ENCODE results near the gene SEMA6D.
"Not testable (repeated sequence)": the region's sequence is repeated elsewhere in the genome, so short reads cannot be mapped to it uniquely, and the experiment has no call there.

Gene SEMA6D

GRCh38 chr15:47716516-47716915, 789 bp upstream of the SEMA6D start:
- no peak for DNase-seq (ENCODE audit: low read depth)

- DNase-seq (ENCODE audit: low read depth), result no peak
Measured at GRCh38 chr15:47718497-47719437, 1.5 kb downstream of the SEMA6D start.

- DNase-seq (ENCODE audit: low read depth), result no peak
Measured at GRCh38 chr15:47719730-47720129, 2.4 kb downstream of the SEMA6D start.

GRCh38 chr15:47720555-47720954, 3.2 kb downstream of the SEMA6D start:
- no peak for DNase-seq (ENCODE audit: low read depth)

- no peak for DNase-seq (ENCODE audit: low read depth)
Measured at GRCh38 chr15:47721676-47722075, 4.4 kb downstream of the SEMA6D start.

GRCh38 chr15:47724346-47724745, 7.0 kb downstream of the SEMA6D start:
- DNase-seq (ENCODE audit: low read depth), result no peak

- DNase-seq (ENCODE audit: low read depth), result no peak
Measured at GRCh38 chr15:47725051-47725450, 7.7 kb downstream of the SEMA6D start.

- no peak for DNase-seq (ENCODE audit: low read depth)
Measured at GRCh38 chr15:47725906-47726305, 8.6 kb downstream of the SEMA6D start.

GRCh38 chr15:47726399-47726823, 9.1 kb downstream of the SEMA6D start:
- DNase-seq (ENCODE audit: low read depth), result no peak

- DNase-seq (ENCODE audit: low read depth), result no peak
Measured at GRCh38 chr15:47727137-47727536, 9.8 kb downstream of the SEMA6D start.

GRCh38 chr15:47727676-47728075, 10.4 kb downstream of the SEMA6D start:
- no peak for DNase-seq (ENCODE audit: low read depth)

- no peak for DNase-seq (ENCODE audit: low read depth)
Measured at GRCh38 chr15:47728426-47728825, 11.1 kb downstream of the SEMA6D start.

GRCh38 chr15:47728886-47729285, 11.6 kb downstream of the SEMA6D start:
- DNase-seq (ENCODE audit: low read depth), result no peak

GRCh38 chr15:47731230-47731629, 13.9 kb downstream of the SEMA6D start:
- DNase-seq (ENCODE audit: low read depth), result no peak

GRCh38 chr15:47732248-47732647, 14.9 kb downstream of the SEMA6D start:
- DNase-seq (ENCODE audit: low read depth), result no peak

GRCh38 chr15:47733085-47733484, 15.8 kb downstream of the SEMA6D start:
- no peak for DNase-seq (ENCODE audit: low read depth)

- DNase-seq (ENCODE audit: low read depth), result no peak
Measured at GRCh38 chr15:47736143-47736786, 19.0 kb downstream of the SEMA6D start.

- no peak for DNase-seq (ENCODE audit: low read depth)
Measured at GRCh38 chr15:47737477-47737876, 20.2 kb downstream of the SEMA6D start.

GRCh38 chr15:47738144-47738825, 21.0 kb downstream of the SEMA6D start:
- DNase-seq (ENCODE audit: low read depth), result not testable (repeated sequence)

GRCh38 chr15:47741082-47741481, 23.8 kb downstream of the SEMA6D start:
- DNase-seq (ENCODE audit: low read depth), result no peak

GRCh38 chr15:47741907-47742306, 24.6 kb downstream of the SEMA6D start:
- DNase-seq (ENCODE audit: low read depth), result no peak

- DNase-seq (ENCODE audit: low read depth), result no peak
Measured at GRCh38 chr15:47742334-47742733, 25.0 kb downstream of the SEMA6D start.

- no peak for DNase-seq (ENCODE audit: low read depth)
Measured at GRCh38 chr15:47742742-47743141, 25.4 kb downstream of the SEMA6D start.

All from stimulated activated CD8-positive, alpha-beta memory T cell treated with anti-CD3 and anti-CD28 coated beads, Interleukin-4, amount 100 ng/mL, for 24 hours (primary cell).